ENCODE results near the gene UNC93B1. TPM values are rescaled to one million over a fixed set of nuclear protein-coding genes. Genes with fewer than 3 reads are reported as not detected.

The UNC93B1 gene
- total and polyA plus RNA-seq, 2 of the 13 experiments (the other 11 are each of a cell fraction or from before 2014, with no cell fraction given): 8.8 to 18.9 TPM

GRCh38 chr11:68038226-68038717 is 34.4 kb upstream of the UNC93B1 start (continued):
- TF ChIP-seq KDM3A (CRISPR knock-in tag; IDR thresholded peaks at IDR 0.05; ENCODE audit: low read depth) (peak; percentile 94), ZNF644 (CRISPR knock-in tag; IDR thresholded peaks at IDR 0.05; ENCODE audit: low read depth) (peak; percentile 67; the same call in 1 of the 2 replicates), HBP1 (CRISPR knock-in tag; IDR thresholded peaks at IDR 0.05; ENCODE audit: low read depth) (peak; percentile 83; the same call in 1 of the 2 replicates), EHMT2 (IDR thresholded peaks at IDR 0.05; ENCODE audit: borderline replicate concordance, low read depth, low read length) (no peak; the same call in 1 of the 2 replicates), NPAS2 (CRISPR knock-in tag; IDR thresholded peaks at IDR 0.05; ENCODE audit: borderline replicate concordance) (no peak), SRF (IDR thresholded peaks at IDR 0.05; ENCODE audit: low read depth, low read length) (no peak), CEBPG (CRISPR knock-in tag; IDR thresholded peaks at IDR 0.05) (peak; percentile 35; the same call in 1 of the 2 replicates), ZNF317 (CRISPR knock-in tag; IDR thresholded peaks at IDR 0.05) (peak; percentile 91; the same call in 1 of the 2 replicates), ZBTB10 (CRISPR knock-in tag; IDR thresholded peaks at IDR 0.05; ENCODE audit: borderline replicate concordance) (peak; percentile 94), TBX2 (CRISPR knock-in tag; IDR thresholded peaks at IDR 0.05; ENCODE audit: borderline replicate concordance) (peak; percentile 97), FLYWCH1 (CRISPR knock-in tag; IDR thresholded peaks at IDR 0.05) (no peak), ZNF292 (CRISPR knock-in tag; IDR thresholded peaks at IDR 0.05; ENCODE audit: borderline replicate concordance, low read depth) (peak; percentile 99), ZNF570 (CRISPR knock-in tag; IDR thresholded peaks at IDR 0.05; ENCODE audit: borderline replicate concordance) (no peak), TBP (CRISPR knock-in tag; IDR thresholded peaks at IDR 0.05) (no peak; the same call in 1 of the 2 replicates), CEBPB (IDR thresholded peaks at IDR 0.05; ENCODE audit: borderline replicate concordance, low read depth, low read length) (no peak), ATRX (CRISPR knock-in tag; IDR thresholded peaks at IDR 0.05; ENCODE audit: borderline replicate concordance) (no peak), KLF15 (CRISPR knock-in tag; IDR thresholded peaks at IDR 0.05; ENCODE audit: borderline replicate concordance) (no peak)
- TF ChIP-seq, protein P1, sequence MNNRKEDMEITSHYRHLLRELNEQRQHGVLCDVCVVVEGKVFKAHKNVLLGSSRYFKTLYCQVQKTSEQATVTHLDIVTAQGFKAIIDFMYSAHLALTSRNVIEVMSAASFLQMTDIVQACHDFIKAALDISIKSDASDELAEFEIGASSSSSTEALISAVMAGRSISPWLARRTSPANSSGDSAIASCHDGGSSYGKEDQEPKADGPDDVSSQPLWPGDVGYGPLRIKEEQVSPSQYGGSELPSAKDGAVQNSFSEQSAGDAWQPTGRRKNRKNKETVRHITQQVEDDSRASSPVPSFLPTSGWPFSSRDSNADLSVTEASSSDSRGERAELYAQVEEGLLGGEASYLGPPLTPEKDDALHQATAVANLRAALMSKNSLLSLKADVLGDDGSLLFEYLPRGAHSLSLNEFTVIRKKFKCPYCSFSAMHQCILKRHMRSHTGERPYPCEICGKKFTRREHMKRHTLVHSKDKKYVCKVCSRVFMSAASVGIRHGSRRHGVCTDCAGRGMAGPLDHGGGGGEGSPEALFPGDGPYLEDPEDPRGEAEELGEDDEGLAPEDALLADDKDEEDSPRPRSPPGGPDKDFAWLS (CRISPR knock-in tag; IDR thresholded peaks at IDR 0.05; ENCODE audit: borderline replicate concordance): 0 out of 2 replicates have a peak, but pooled peaks have one; percentile 76
- TF ChIP-seq, protein P2, sequence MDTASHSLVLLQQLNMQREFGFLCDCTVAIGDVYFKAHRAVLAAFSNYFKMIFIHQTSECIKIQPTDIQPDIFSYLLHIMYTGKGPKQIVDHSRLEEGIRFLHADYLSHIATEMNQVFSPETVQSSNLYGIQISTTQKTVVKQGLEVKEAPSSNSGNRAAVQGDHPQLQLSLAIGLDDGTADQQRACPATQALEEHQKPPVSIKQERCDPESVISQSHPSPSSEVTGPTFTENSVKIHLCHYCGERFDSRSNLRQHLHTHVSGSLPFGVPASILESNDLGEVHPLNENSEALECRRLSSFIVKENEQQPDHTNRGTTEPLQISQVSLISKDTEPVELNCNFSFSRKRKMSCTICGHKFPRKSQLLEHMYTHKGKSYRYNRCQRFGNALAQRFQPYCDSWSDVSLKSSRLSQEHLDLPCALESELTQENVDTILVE (CRISPR knock-in tag; IDR thresholded peaks at IDR 0.05): peak; percentile 73; the same call in 1 of the 2 replicates
- TF ChIP-seq, protein P3, sequence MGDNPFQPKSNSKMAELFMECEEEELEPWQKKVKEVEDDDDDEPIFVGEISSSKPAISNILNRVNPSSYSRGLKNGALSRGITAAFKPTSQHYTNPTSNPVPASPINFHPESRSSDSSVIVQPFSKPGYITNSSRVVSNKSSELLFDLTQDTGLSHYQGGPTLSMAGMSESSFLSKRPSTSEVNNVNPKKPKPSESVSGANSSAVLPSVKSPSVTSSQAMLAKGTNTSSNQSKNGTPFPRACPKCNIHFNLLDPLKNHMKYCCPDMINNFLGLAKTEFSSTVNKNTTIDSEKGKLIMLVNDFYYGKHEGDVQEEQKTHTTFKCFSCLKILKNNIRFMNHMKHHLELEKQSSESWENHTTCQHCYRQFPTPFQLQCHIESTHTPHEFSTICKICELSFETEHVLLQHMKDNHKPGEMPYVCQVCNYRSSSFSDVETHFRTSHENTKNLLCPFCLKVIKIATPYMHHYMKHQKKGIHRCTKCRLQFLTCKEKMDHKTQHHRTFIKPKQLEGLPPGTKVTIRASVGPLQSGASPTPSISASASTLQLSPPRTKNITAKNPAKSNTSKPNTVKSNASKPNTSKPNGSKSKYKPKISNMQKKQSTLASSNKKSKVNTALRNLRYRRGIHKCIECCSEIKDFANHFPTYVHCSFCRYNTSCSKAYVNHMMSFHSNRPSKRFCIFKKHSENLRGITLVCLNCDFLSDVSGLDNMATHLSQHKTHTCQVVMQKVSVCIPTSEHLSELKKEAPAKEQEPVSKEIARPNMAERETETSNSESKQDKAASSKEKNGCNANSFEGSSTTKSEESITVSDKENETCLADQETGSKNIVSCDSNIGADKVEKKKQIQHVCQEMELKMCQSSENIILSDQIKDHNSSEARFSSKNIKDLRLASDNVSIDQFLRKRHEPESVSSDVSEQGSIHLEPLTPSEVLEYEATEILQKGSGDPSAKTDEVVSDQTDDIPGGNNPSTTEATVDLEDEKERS (CRISPR knock-in tag; IDR thresholded peaks at IDR 0.05): no peak
